Left lung (tissue), 10 donors: ENCODE data around the gene TRMT44. TPM values are rescaled to one million over a fixed set of nuclear protein-coding genes. Genes with fewer than 3 reads are reported as not detected.

ENCODE experiments used
- ATAC-seq: fragments of 200-7000 bp; cut with Tn5 transposase; one replicate; pipeline ENCODE4 v1.9.1; 2020; ENCODE audit warnings: moderate library complexity
- DNase-seq, 4 donors: peaks; one replicate each; pipeline ENCODE4 v3.0.0-alpha.2; 2013 to 2020
- H3K27ac ChIP-seq, 2 donors: fragments of 200-600 bp; sonication (generic) in 1 of 2; one replicate each; pipeline versions ENCODE4 v1.5.0 to v1.8.0; 2020 to 2021
- H3K27me3 ChIP-seq, 2 donors: fragments of 200-600 bp; sonication (generic) in 1 of 2; one replicate each; pipeline versions ENCODE4 v1.5.0 to v1.8.0; 2020 to 2021
- H3K36me3 ChIP-seq, 2 donors: fragments of 200-600 bp; sonication (generic) in 1 of 2; one replicate each; pipeline versions ENCODE4 v1.5.0 to v1.8.0; 2020 to 2021
- H3K4me1 ChIP-seq, 2 donors: fragments of 200-600 bp; one replicate each; pipeline ENCODE4 v1.8.0; 2021
- H3K4me3 ChIP-seq, 2 donors: fragments of 200-600 bp; sonication (generic) in 1 of 2; one replicate each; pipeline versions ENCODE4 v1.5.0 to v1.8.0; 2020 to 2021; ENCODE audit warnings: mild to moderate bottlenecking in 1 of 2
- H3K9me3 ChIP-seq, 2 donors: fragments of 200-600 bp; sonication (generic) in 1 of 2; one replicate each; pipeline versions ENCODE4 v1.5.0 to v1.8.0; 2020 to 2021
- intact Hi-C, 2 donors: fragments of 100-400 bp; cut with DNase I; formaldehyde crosslinking; loops; one replicate each; pipeline versions ENCODE4 v1.11.2 to v1.14.2; 2022
- polyA plus RNA-seq, 6 donors: library from polyadenylated mRNA; unstranded; fragments of 120-200 nt; gene quantifications; one replicate each; pipeline ENCODE4 v1.2.1, GENCODE V29; 2013; ENCODE audit not compliant: insufficient read length in 6 of 6
- total RNA-seq, 2 donors: library from RNA; stranded (reverse); fragmentation: NEBNext Ultra II Directional; extraction: Animal tissue kit (Norgen Biotek cat#: 25700); gene quantifications; one replicate each; pipeline ENCODE4 v1.2.1, GENCODE V29; 2021
- TF ChIP-seq, protein P1 (sequence below), 2 donors: fragments of 200-600 bp; sonication (generic) in 1 of 2; IDR thresholded peaks; one replicate each; pipeline versions ENCODE4 v1.5.0 to v1.8.0; 2021; ENCODE audit warnings: antibody characterized with exemption in 2 of 2
- donor health status: DM: no; HTN: yes; CAD: no.
- donor health status: DM: no; HTN: no; CAD: no.

The TRMT44 gene
- total and polyA plus RNA-seq, 8 donors = 15.0 to 20.6 (median 19.1) TPM

DNA sequence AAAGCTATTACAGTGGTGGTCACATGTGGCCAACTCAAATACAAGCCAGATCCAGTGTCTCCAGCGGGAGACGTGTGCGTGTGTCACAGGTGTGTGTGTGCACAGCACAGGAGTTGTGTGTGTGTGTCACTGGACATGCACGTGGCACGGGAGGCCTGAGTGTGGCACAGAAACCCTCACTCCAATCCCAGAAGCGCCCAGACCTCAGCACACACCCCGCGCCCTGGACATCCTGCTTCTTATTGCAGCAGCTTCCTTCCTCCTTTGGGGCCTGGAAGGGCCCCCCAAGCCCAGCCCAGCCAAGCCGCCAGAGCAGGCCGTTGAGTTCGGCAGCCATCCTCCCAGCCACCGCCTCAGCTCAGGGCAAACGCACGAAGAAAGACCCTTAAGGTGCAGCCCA, 37.9 kb upstream of the TRMT44 start:
- Histone ChIP-seq H3K36me3 (peaks cover 0 to 65% of the 10 kb centered on the region in 2 donors), H3K4me3 (no peak overlapping the region), H3K27ac (peak overlapping the region in 1 of 2 donors; percentile 51), H3K27me3 (no peaks in the 10 kb centered on the region), H3K4me1 (peaks cover 0 to 22% of the 10 kb centered on the region in 2 donors), H3K9me3 (peaks cover 0 to 2% of the 10 kb centered on the region in 2 donors)
- TF ChIP-seq, protein P1, sequence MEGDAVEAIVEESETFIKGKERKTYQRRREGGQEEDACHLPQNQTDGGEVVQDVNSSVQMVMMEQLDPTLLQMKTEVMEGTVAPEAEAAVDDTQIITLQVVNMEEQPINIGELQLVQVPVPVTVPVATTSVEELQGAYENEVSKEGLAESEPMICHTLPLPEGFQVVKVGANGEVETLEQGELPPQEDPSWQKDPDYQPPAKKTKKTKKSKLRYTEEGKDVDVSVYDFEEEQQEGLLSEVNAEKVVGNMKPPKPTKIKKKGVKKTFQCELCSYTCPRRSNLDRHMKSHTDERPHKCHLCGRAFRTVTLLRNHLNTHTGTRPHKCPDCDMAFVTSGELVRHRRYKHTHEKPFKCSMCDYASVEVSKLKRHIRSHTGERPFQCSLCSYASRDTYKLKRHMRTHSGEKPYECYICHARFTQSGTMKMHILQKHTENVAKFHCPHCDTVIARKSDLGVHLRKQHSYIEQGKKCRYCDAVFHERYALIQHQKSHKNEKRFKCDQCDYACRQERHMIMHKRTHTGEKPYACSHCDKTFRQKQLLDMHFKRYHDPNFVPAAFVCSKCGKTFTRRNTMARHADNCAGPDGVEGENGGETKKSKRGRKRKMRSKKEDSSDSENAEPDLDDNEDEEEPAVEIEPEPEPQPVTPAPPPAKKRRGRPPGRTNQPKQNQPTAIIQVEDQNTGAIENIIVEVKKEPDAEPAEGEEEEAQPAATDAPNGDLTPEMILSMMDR (IDR thresholded peaks at IDR 0.05) = no peak
- DNase-seq = no peak
- ATAC-seq = peak; percentile 34
- intact Hi-C loops = loop anchor here (5.0 to 10.0 kb wide), 2 partner anchors 165 to 168 kb away; no protein-coding TSS in a partner anchor

GRCh38 chr4:8403173-8403753, 37.3 kb upstream of the TRMT44 start:
- H3K4me1 ChIP-seq = peaks cover 0 to 22% of the 10 kb centered on the region in 2 donors
- peaks cover 0 to 66% of the 10 kb centered on the region in 2 donors for H3K36me3 ChIP-seq
- no peaks in the 10 kb centered on the region for H3K27me3 ChIP-seq
- TF ChIP-seq, protein P1 (IDR thresholded peaks at IDR 0.05) = peak; percentile 87 to 97
- peaks cover 0 to 2% of the 10 kb centered on the region in 2 donors for H3K9me3 ChIP-seq
- intact Hi-C loops = loop anchor here (5.0 to 10.0 kb wide), 2 partner anchors 166 to 168 kb away; no protein-coding TSS in a partner anchor
- no peak overlapping the region for H3K4me3 ChIP-seq
- H3K27ac ChIP-seq = peak overlapping the region in 1 of 2 donors; percentile 51
- peak; percentile 63 to 93 (median 80) for DNase-seq
- peak; percentile 93 for ATAC-seq

GRCh38 chr4:8403976-8404375, 36.6 kb upstream of the TRMT44 start:
- H3K9me3 ChIP-seq = peaks cover 0 to 2% of the 10 kb centered on the region in 2 donors
- H3K36me3 ChIP-seq = peaks cover 0 to 66% of the 10 kb centered on the region in 2 donors
- DNase-seq = peak in 1 of 4 donors; percentile 48
- ATAC-seq = no peak
- TF ChIP-seq, protein P1 (IDR thresholded peaks at IDR 0.05) = no peak
- H3K4me1 ChIP-seq = peaks cover 0 to 22% of the 10 kb centered on the region in 2 donors
- H3K4me3 ChIP-seq = no peak overlapping the region
- no peak overlapping the region for H3K27ac ChIP-seq
- intact Hi-C loops = loop anchor here (5.0 to 10.0 kb wide), 2 partner anchors 167 to 169 kb away; no protein-coding TSS in a partner anchor
- no peaks in the 10 kb centered on the region for H3K27me3 ChIP-seq

DNA sequence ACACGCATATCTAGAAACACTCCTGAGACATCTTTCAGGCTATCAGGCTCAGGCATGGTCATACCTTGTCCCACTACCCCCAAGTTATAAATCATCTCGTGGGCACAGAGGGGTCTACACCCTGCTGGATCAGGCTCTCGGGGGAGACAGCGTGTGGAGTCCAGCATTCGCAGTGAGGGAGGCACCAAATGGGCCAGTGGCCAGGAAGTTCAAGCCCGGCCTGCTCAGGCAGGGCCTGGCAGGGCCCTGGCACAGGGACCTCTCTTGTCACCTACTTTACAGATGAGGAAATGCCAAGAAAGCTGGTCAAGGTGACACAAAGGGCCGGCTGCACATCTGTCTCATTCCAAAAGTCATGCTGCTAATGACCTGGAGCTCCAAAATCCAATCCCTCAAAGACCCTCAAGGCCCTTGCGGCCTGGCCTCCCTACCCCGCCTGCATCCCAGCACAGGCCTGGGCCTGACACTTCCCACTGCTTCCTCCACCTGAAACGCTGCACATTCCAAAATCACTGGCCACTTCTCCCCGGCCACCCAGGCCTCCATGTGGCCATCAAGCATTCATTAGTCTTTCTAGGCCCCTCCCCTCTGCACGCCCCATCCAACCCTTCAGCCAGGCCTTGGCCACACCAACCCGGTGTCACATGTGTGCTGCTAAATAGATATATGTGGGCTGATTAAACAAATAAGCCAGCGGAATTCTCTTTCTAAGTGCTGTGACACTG, 35.6 kb upstream of the TRMT44 start:
- DNase-seq (no peak), ATAC-seq (no peak)
- no peak overlapping the region for H3K4me3 ChIP-seq
- intact Hi-C loops = loop anchor here (5.0 to 10.0 kb wide), 2 partner anchors 168 to 170 kb away; no protein-coding TSS in a partner anchor
- TF ChIP-seq, protein P1 (IDR thresholded peaks at IDR 0.05) = no peak
- peaks cover 0 to 22% of the 10 kb centered on the region in 2 donors for H3K4me1 ChIP-seq
- H3K9me3 ChIP-seq = peaks cover 0 to 2% of the 10 kb centered on the region in 2 donors
- H3K27ac ChIP-seq = no peak overlapping the region
- H3K27me3 ChIP-seq = no peaks in the 10 kb centered on the region
- peaks cover 0 to 68% of the 10 kb centered on the region in 2 donors for H3K36me3 ChIP-seq

DNA sequence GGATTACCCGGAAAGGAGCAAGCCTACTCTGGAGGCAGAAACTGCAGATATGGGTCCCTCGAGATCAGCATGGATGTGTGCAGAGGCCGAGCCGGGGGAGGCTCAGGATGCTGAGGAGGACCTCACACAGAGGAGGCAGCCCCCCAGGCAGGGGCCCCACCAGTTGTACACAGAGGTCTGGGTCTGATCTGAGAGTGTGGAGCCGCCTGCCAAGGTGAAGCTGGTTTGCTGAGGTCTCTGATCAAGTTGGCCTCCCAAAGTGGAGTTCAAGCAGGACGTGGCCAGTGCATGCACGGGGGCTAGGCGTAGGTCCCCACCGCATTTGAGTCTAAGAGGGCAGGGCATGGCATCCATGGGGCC, 35.1 kb upstream of the TRMT44 start:
- TF ChIP-seq, protein P1 (IDR thresholded peaks at IDR 0.05) = no peak
- H3K4me3 ChIP-seq = no peak overlapping the region
- H3K9me3 ChIP-seq = peaks cover 0 to 2% of the 10 kb centered on the region in 2 donors
- intact Hi-C loops = loop anchor here in 1 of 2 donors (10.0 kb wide), 1 partner anchor 171 kb away; no protein-coding TSS in a partner anchor
- peaks cover 0 to 69% of the 10 kb centered on the region in 2 donors for H3K36me3 ChIP-seq
- H3K27me3 ChIP-seq = no peaks in the 10 kb centered on the region
- ATAC-seq = no peak
- peaks cover 0 to 22% of the 10 kb centered on the region in 2 donors for H3K4me1 ChIP-seq
- H3K27ac ChIP-seq = no peak overlapping the region
- DNase-seq = no peak
